IMR-90 (cell line): ENCODE data around the gene FARP1. TPM values are rescaled to one million over a fixed set of nuclear protein-coding genes. Genes with fewer than 3 reads are reported as not detected.

ENCODE experiments used
- ATAC-seq: fragments of 200-7000 bp; cut with Tn5 transposase; 2 replicates; pipeline ENCODE4 v1.9.1; 2020; ENCODE audit warnings: low read depth, mild to moderate bottlenecking, moderate library complexity
- BruUV-seq: library from RNA; stranded (reverse); fragments of 400-500 nt; replicated peaks from 2 replicates; lab custom pipeline; 2021; lab: Mats Ljungman, UMichigan
- CTCF ChIA-PET: fragments of 300-600 bp; formaldehyde crosslinking; extraction: SDS; loops from one replicate; lab custom pipeline; 2021; ENCODE audit warnings: antibody characterized with exemption; lab: Yijun Ruan, JAX
- POLR2A ChIA-PET: fragments of 300-600 bp; sonication (Branson Sonifier 250); formaldehyde crosslinking; loops from one replicate; lab custom pipeline; 2022; ENCODE audit warnings: antibody characterized with exemption; ENCODE audit not compliant: unreplicated experiment; lab: Charles Lee
- DNase-seq: peaks from one replicate; pipeline ENCODE4 v3.0.0; 2013
- H2AFZ ChIP-seq: replicated peaks from 2 replicates; pipeline ENCODE3; 2013; ENCODE audit warnings: low read length, mild to moderate bottlenecking; ENCODE audit not compliant: poor library complexity
- H2AK5ac ChIP-seq: 2 replicates; pipeline ENCODE4 v1.6.1; 2013; ENCODE audit warnings: low read depth, low read length, inconsistent platforms
- H2AK9ac ChIP-seq: replicated peaks from 2 replicates; pipeline ENCODE3; 2013; ENCODE audit warnings: mild to moderate bottlenecking, low read depth, low read length, moderate library complexity; ENCODE audit not compliant: poor library complexity
- H2BK120ac ChIP-seq: 2 replicates; pipeline ENCODE4 v1.6.1; 2013; ENCODE audit warnings: low read depth, low read length, inconsistent platforms
- H2BK15ac ChIP-seq: 3 replicates; pipeline ENCODE4 v1.6.1; 2013; ENCODE audit warnings: low read depth, low read length, inconsistent platforms
- H2BK20ac ChIP-seq: 2 replicates; pipeline ENCODE4 v1.6.1; 2013; ENCODE audit warnings: low read depth, mild to moderate bottlenecking, inconsistent platforms, low read length, moderate library complexity
- H2BK5ac ChIP-seq: 2 replicates; pipeline ENCODE4 v1.6.1; 2013; ENCODE audit warnings: mild to moderate bottlenecking, low read depth, low read length, inconsistent platforms; ENCODE audit not compliant: poor library complexity, severe bottlenecking
- H3K14ac ChIP-seq: replicated peaks from 2 replicates; pipeline ENCODE4 v1.6.1; 2013; ENCODE audit warnings: low read depth, low read length, inconsistent platforms
- H3K18ac ChIP-seq: 2 replicates; pipeline ENCODE4 v1.6.1; 2013; ENCODE audit warnings: low read depth, low read length, control low read depth
- H3K23ac ChIP-seq: 2 replicates; pipeline ENCODE4 v1.6.1; 2013; ENCODE audit warnings: low read depth, low read length, inconsistent platforms
- H3K27ac ChIP-seq: 2 replicates; pipeline ENCODE4 v1.5.1; 2013; ENCODE audit warnings: mild to moderate bottlenecking, control low read depth, low read length; ENCODE audit not compliant: insufficient read depth
- H3K27me3 ChIP-seq: 2 replicates; pipeline ENCODE4 v1.6.1; 2013; ENCODE audit warnings: low read length; ENCODE audit not compliant: control insufficient read depth, insufficient read depth
- H3K36me3 ChIP-seq: 2 replicates; pipeline ENCODE4 v1.6.1; 2013; ENCODE audit warnings: low read length, mixed read lengths; ENCODE audit not compliant: control insufficient read depth, insufficient read depth
- H3K4ac ChIP-seq: 2 replicates; pipeline ENCODE4 v1.6.1; 2013; ENCODE audit warnings: low read depth, low read length, inconsistent platforms
- H3K4me1 ChIP-seq: 2 replicates; pipeline ENCODE4 v1.6.1; 2013; ENCODE audit warnings: low read length, mixed read lengths; ENCODE audit not compliant: control insufficient read depth, insufficient read depth
- H3K4me2 ChIP-seq: 2 replicates; pipeline ENCODE4 v1.6.1; 2013; ENCODE audit warnings: low read depth, mild to moderate bottlenecking, control low read depth, low read length, moderate library complexity
- H3K4me3 ChIP-seq: 2 replicates; pipeline ENCODE4 v1.5.1; 2013; ENCODE audit warnings: low read depth, mild to moderate bottlenecking, control low read depth, low read length, moderate library complexity; ENCODE audit not compliant: insufficient read depth
- H3K56ac ChIP-seq: 2 replicates; pipeline ENCODE4 v1.6.1; 2013; ENCODE audit warnings: low read length, inconsistent platforms; ENCODE audit not compliant: insufficient read depth; ENCODE audit errors: extremely low read depth
- H3K79me1 ChIP-seq, 2 experiments: 2 replicates each; pipeline ENCODE4 v1.6.1; 2013; ENCODE audit warnings: low read length in 2 of 2, inconsistent platforms in 1 of 2, low read depth in 1 of 2
- H3K9ac ChIP-seq: 2 replicates; pipeline ENCODE4 v1.6.1; 2013; ENCODE audit warnings: low read depth, low read length, control low read depth
- H3K9me1 ChIP-seq: 2 replicates; pipeline ENCODE4 v1.6.1; 2013; ENCODE audit warnings: low read length, inconsistent platforms; ENCODE audit not compliant: insufficient read depth
- H3K9me3 ChIP-seq: 2 replicates; pipeline ENCODE4 v1.6.1; 2013; ENCODE audit warnings: low read length; ENCODE audit not compliant: control insufficient read depth, insufficient read depth
- H4K20me1 ChIP-seq: 2 replicates; pipeline ENCODE4 v1.6.1; 2013; ENCODE audit warnings: low read length, inconsistent platforms; ENCODE audit not compliant: insufficient read depth
- H4K5ac ChIP-seq: 2 replicates; pipeline ENCODE4 v1.6.1; 2013; ENCODE audit warnings: mild to moderate bottlenecking, low read depth, low read length, control low read depth
- H4K8ac ChIP-seq, 2 experiments: 2 replicates each; pipeline ENCODE4 v1.6.1; 2013; ENCODE audit warnings: low read depth in 2 of 2, low read length in 2 of 2, control low read depth in 1 of 2, inconsistent platforms in 1 of 2
- H4K91ac ChIP-seq: 2 replicates; pipeline ENCODE4 v1.6.1; 2013; ENCODE audit warnings: low read depth, low read length, inconsistent platforms; ENCODE audit not compliant: insufficient read depth
- BHLHE40 ChIP-seq: fragments of 150-350 bp; IDR thresholded peaks from 2 replicates; pipeline ENCODE4 v1.6.1; 2016; ENCODE audit warnings: mild to moderate bottlenecking, low read depth, low read length
- CEBPB ChIP-seq: IDR thresholded peaks from 2 replicates; pipeline ENCODE4 v1.6.1; 2012; ENCODE audit warnings: low read depth, low read length, improper control_type of control experiment
- CHD1 ChIP-seq: IDR thresholded peaks from 2 replicates; pipeline ENCODE4 v1.6.1; 2012; ENCODE audit warnings: low read depth, low read length, improper control_type of control experiment
- FOS ChIP-seq: fragments of 150-350 bp; IDR thresholded peaks from 2 replicates; pipeline ENCODE4 v1.6.1; 2016; ENCODE audit warnings: low read depth, low read length
- MAFK ChIP-seq: IDR thresholded peaks from 2 replicates; pipeline ENCODE4 v1.6.1; 2012; ENCODE audit warnings: low read depth, low read length, improper control_type of control experiment
- MAZ ChIP-seq: IDR thresholded peaks from 2 replicates; pipeline ENCODE4 v1.6.1; 2012; ENCODE audit warnings: low read depth, mild to moderate bottlenecking, low read length, improper control_type of control experiment, moderate library complexity, borderline replicate concordance
- MXI1 ChIP-seq: IDR thresholded peaks from 2 replicates; pipeline ENCODE4 v1.6.1; 2012; ENCODE audit warnings: low read depth, mild to moderate bottlenecking, low read length, moderate library complexity, borderline replicate concordance
- NFE2L2 ChIP-seq: fragments of 150-350 bp; IDR thresholded peaks from 2 replicates; pipeline ENCODE4 v1.6.1; 2016; ENCODE audit warnings: low read depth, mild to moderate bottlenecking, low read length
- POLR2A ChIP-seq: IDR thresholded peaks from 2 replicates; pipeline ENCODE4 v1.6.1; 2012; ENCODE audit warnings: mild to moderate bottlenecking, low read depth, low read length
- RAD21 ChIP-seq: IDR thresholded peaks from 2 replicates; pipeline ENCODE4 v1.6.1; 2012; ENCODE audit warnings: low read length, improper control_type of control experiment
- RCOR1 ChIP-seq: IDR thresholded peaks from 2 replicates; pipeline ENCODE4 v1.6.1; 2012; ENCODE audit warnings: mild to moderate bottlenecking, low read length, improper control_type of control experiment; ENCODE audit not compliant: insufficient replicate concordance
- RFX5 ChIP-seq: IDR thresholded peaks from 2 replicates; pipeline ENCODE4 v1.8.0; 2012; ENCODE audit warnings: low read depth, mild to moderate bottlenecking, low read length, moderate library complexity
- SMC3 ChIP-seq: fragments of 150-350 bp; IDR thresholded peaks from 2 replicates; pipeline ENCODE4 v1.6.1; 2016; ENCODE audit warnings: low read depth, mild to moderate bottlenecking, antibody characterized with exemption, low read length, moderate library complexity
- WGBS, 2 experiments: methylation state at CpG; one replicate each; pipeline versions ENCODE4 v1.1.5 to v1.1.7; 2013; ENCODE audit warnings: missing lambda C conversion rate in 2 of 2; ENCODE audit not compliant: insufficient read length in 1 of 2; ENCODE audit errors: extremely low coverage in 2 of 2; 5-methylcytosine and 5-hydroxymethylcytosine counted together
- dilution Hi-C: fragments of 300-500 bp; cut with HindIII; formaldehyde crosslinking; loops from one replicate; pipeline ENCODE4 v1.14.3; 2018; ENCODE audit warnings: low sequenced_read_pairs; ENCODE audit not compliant: unreplicated experiment
- in situ Hi-C: fragments of 300-500 bp; cut with MboI; formaldehyde crosslinking; loops from 3 replicates; pipeline ENCODE4 v1.14.3; 2019; ENCODE audit warnings: low sequenced_read_pairs, inconsistent platforms, mixed read lengths
- intact Hi-C: fragments of 100-400 bp; cut with micrococcal nuclease; formaldehyde crosslinking; loops from 2 replicates; pipeline ENCODE4 v1.10.0; 2022
- polyA plus RNA-seq, 3 experiments: library from polyadenylated mRNA; depleted of rRNA; stranded (reverse); fragments of >200 nt; gene quantifications; 2 replicates each; pipeline ENCODE4 v1.2.3, GENCODE V29; 2012; ENCODE audit warnings: low replicate concordance in 1 of 3
- total RNA-seq: library from RNA; depleted of rRNA; stranded (reverse); fragments of >200 nt; gene quantifications from 2 replicates; pipeline ENCODE4 v1.2.3, GENCODE V29; 2012
- TF ChIP-seq, protein P1 (sequence below): fragments of 150-350 bp; IDR thresholded peaks from 2 replicates; pipeline ENCODE4 v1.6.1; 2016; ENCODE audit warnings: low read depth, mild to moderate bottlenecking, low read length, moderate library complexity, borderline replicate concordance
- TF ChIP-seq, protein P2 (sequence below): fragments of 150-350 bp; IDR thresholded peaks from 2 replicates; pipeline ENCODE4 v1.6.1; 2017; ENCODE audit warnings: mild to moderate bottlenecking, antibody characterized with exemption, low read length, low read depth
- TF ChIP-seq, protein P3 (sequence below): conservative IDR thresholded peaks from 2 replicates; pipeline ENCODE4 v1.5.1; 2012; ENCODE audit warnings: mild to moderate bottlenecking, low read depth, low read length, improper control_type of control experiment

The FARP1 gene
- total and polyA plus RNA-seq, 2 of the 4 experiments (the other 2 are of a cell fraction): 39.6 to 57.0 TPM

DNA sequence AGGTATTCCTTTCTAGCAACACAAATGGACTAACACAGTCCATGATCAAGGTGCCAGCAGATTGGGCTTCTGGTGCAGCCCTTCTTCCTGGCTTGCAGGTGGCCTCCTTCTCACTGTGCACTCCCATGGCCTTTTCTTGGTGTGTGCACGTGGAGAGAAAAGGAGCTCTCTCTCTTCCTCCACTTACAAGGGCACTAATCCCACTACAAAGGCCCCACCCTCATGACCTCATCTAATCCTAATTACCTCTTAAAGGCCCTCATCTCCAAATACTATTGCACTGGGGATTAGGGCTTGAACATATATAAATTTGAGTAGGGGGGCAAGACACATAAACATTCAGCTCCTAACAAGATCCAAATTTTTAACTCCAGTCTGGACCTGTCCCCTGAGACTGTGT lies 19.7 kb upstream of the FARP1 start:
- BruUV-seq: no TSS peak
- no peak for TF ChIP-seq SMC3
- TF ChIP-seq, protein P1, sequence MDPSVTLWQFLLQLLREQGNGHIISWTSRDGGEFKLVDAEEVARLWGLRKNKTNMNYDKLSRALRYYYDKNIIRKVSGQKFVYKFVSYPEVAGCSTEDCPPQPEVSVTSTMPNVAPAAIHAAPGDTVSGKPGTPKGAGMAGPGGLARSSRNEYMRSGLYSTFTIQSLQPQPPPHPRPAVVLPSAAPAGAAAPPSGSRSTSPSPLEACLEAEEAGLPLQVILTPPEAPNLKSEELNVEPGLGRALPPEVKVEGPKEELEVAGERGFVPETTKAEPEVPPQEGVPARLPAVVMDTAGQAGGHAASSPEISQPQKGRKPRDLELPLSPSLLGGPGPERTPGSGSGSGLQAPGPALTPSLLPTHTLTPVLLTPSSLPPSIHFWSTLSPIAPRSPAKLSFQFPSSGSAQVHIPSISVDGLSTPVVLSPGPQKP: no peak
- TF ChIP-seq, protein P2, sequence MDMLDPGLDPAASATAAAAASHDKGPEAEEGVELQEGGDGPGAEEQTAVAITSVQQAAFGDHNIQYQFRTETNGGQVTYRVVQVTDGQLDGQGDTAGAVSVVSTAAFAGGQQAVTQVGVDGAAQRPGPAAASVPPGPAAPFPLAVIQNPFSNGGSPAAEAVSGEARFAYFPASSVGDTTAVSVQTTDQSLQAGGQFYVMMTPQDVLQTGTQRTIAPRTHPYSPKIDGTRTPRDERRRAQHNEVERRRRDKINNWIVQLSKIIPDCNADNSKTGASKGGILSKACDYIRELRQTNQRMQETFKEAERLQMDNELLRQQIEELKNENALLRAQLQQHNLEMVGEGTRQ: no peak
- no peak for TF ChIP-seq POLR2A
- no peak for TF ChIP-seq CHD1
- no peak for TF ChIP-seq MAZ
- no peak for TF ChIP-seq FOS
- no peak for TF ChIP-seq RFX5
- no peak for TF ChIP-seq RAD21
- TF ChIP-seq MXI1: no peak
- no peak for TF ChIP-seq RCOR1
- TF ChIP-seq NFE2L2: no peak
- TF ChIP-seq BHLHE40: no peak
- no peak for TF ChIP-seq CEBPB
- TF ChIP-seq MAFK: no peak
- TF ChIP-seq, protein P3, sequence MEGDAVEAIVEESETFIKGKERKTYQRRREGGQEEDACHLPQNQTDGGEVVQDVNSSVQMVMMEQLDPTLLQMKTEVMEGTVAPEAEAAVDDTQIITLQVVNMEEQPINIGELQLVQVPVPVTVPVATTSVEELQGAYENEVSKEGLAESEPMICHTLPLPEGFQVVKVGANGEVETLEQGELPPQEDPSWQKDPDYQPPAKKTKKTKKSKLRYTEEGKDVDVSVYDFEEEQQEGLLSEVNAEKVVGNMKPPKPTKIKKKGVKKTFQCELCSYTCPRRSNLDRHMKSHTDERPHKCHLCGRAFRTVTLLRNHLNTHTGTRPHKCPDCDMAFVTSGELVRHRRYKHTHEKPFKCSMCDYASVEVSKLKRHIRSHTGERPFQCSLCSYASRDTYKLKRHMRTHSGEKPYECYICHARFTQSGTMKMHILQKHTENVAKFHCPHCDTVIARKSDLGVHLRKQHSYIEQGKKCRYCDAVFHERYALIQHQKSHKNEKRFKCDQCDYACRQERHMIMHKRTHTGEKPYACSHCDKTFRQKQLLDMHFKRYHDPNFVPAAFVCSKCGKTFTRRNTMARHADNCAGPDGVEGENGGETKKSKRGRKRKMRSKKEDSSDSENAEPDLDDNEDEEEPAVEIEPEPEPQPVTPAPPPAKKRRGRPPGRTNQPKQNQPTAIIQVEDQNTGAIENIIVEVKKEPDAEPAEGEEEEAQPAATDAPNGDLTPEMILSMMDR: no peak
- Histone ChIP-seq H3K4me2 (no peak overlapping the region), H3K9ac (no peak overlapping the region), H3K9me1 (no peaks in the 10 kb centered on the region; the same call in 1 of the 2 replicates), H2BK20ac (no peak overlapping the region), H3K4ac (no peak overlapping the region), H3K9me3 (peaks cover 7% of the 10 kb centered on the region; the same call in 1 of the 2 replicates), H3K27ac (no peak overlapping the region), H3K18ac (no peak overlapping the region), H3K4me3 (no peak overlapping the region), H2AK5ac (no peak overlapping the region), H3K14ac (no peak overlapping the region), H4K20me1 (no peaks in the 10 kb centered on the region), H3K79me1 (no peaks in the 10 kb centered on the region), H2BK15ac (no peak overlapping the region), H2BK5ac (no peak overlapping the region), H2BK120ac (no peak overlapping the region), H4K8ac (no peak overlapping the region), H3K56ac (no peak overlapping the region), H2AFZ (no peak overlapping the region), H3K36me3 (no peaks in the 10 kb centered on the region), H3K23ac (no peak overlapping the region), H3K27me3 (no peaks in the 10 kb centered on the region), H3K4me1 (no peaks in the 10 kb centered on the region), H4K91ac (no peak overlapping the region), H2AK9ac (no peak overlapping the region), H4K5ac (no peak overlapping the region)
- in situ Hi-C loops (no loop called here), dilution Hi-C loops (no loop called here), intact Hi-C loops (no loop called here)
- ATAC-seq: no peak
- ChIA-PET POLR2A (no interaction called here), CTCF (interaction anchor here (0.6 kb wide), 1 partner anchor 86 kb away, joined by 4 read pairs; no protein-coding TSS in a partner anchor)
- no peak for DNase-seq
- WGBS, 2 experiments: no CpG with 5 or more reads among the region's 1 CpG
